GM12872 (cell line): ENCODE measurements around the gene MEI4.

ENCODE experiments used
- TF ChIP-seq, protein P1 (sequence below): IDR thresholded peaks from 3 replicates; pipeline ENCODE4 v1.5.1; 2011; ENCODE audit warnings: low read depth, mild to moderate bottlenecking, low read length, moderate library complexity; ENCODE audit not compliant: insufficient read depth

The MEI4 gene

DNA sequence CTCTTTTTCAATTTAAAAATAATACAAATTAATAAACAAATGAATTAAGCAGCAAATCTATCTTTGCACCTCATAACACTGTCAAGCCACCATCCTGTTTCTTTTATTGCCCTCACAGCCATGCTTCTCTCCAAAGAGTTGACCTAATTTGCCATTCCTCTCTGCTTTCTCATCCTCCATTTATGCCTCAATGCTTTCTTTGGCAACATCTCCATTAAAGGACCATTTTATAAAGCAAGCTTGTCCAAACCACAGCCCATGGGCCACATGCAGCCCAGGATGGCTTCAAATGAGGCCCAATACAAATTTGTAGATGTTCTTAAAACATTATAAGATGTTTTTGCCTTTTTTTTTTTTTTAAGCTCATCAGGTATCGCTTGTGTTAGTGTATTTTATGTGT is 26.4 kb upstream of the MEI4 start:
- TF ChIP-seq, protein P1, sequence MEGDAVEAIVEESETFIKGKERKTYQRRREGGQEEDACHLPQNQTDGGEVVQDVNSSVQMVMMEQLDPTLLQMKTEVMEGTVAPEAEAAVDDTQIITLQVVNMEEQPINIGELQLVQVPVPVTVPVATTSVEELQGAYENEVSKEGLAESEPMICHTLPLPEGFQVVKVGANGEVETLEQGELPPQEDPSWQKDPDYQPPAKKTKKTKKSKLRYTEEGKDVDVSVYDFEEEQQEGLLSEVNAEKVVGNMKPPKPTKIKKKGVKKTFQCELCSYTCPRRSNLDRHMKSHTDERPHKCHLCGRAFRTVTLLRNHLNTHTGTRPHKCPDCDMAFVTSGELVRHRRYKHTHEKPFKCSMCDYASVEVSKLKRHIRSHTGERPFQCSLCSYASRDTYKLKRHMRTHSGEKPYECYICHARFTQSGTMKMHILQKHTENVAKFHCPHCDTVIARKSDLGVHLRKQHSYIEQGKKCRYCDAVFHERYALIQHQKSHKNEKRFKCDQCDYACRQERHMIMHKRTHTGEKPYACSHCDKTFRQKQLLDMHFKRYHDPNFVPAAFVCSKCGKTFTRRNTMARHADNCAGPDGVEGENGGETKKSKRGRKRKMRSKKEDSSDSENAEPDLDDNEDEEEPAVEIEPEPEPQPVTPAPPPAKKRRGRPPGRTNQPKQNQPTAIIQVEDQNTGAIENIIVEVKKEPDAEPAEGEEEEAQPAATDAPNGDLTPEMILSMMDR: no peak

DNA sequence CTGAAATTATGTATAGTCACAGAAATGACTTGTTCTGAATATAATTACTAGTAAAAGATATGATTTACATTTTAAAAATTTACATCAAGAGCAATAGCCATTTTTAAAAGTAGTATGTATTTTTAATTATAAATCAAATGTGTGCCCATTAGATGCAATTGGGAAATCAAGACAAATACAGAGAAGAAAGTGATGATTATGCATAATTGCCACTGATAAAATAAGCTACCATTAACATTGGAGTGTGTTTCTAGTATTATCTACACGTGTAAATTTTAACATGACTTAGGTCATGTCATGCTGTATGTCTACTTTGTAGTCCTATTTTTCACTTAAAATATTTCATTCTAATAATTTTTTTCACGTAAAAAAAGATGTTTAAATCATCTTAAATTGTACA is 22.8 kb upstream of the MEI4 start:
- TF ChIP-seq, protein P1: no peak

DNA sequence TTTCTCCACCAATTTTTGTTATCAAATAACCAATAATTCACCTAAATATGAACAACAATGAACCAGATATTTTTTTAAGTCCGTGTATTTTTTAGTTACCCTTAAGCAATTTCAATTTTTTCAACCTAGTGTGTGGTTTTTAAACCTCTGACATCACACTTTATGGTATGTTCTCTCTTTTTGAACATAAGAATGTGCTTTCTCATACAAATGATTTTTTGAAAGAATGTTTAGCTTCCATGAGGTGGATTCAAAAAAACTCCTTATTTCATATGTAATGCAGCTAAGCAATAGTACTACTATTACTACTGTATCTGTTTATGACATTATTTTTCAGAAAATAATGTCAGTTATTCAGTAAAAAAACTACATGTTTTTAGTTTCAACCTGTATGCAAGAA is 19.4 kb upstream of the MEI4 start:
- TF ChIP-seq, protein P1: no peak

DNA sequence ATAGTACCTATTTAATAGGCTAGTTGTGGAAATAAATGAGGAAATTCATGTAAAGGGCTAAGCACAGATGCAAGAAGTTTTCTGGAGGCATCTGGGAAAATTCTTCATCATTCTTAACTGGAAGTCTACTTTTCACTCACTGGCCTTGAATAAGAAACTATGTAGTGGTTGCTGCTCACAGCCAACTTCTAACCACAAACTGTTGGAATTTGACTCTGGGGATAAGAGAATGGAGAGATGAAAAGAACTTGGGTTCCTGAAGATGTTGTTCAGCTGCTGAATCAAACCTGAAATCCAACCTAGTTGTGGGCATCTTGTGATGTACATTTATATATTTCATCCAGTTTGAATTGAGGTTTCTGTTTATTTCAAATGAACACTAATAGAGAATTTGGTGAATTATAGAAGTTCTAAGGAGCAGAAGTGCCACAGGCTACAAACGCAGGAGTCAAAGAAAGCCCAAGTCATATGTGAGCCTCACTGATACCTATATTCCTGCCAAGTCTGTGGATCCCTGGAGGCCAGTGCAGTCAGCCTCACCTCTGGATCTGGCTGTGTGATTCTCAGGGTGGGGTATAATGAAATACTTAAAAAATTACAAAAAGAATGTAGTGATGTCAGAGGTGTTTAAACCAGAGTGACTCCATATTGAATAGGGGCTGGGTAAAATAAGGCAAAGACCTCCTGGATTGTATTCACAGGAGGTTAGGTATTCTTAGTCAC is 18.7 kb upstream of the MEI4 start:
- TF ChIP-seq, protein P1: no peak

DNA sequence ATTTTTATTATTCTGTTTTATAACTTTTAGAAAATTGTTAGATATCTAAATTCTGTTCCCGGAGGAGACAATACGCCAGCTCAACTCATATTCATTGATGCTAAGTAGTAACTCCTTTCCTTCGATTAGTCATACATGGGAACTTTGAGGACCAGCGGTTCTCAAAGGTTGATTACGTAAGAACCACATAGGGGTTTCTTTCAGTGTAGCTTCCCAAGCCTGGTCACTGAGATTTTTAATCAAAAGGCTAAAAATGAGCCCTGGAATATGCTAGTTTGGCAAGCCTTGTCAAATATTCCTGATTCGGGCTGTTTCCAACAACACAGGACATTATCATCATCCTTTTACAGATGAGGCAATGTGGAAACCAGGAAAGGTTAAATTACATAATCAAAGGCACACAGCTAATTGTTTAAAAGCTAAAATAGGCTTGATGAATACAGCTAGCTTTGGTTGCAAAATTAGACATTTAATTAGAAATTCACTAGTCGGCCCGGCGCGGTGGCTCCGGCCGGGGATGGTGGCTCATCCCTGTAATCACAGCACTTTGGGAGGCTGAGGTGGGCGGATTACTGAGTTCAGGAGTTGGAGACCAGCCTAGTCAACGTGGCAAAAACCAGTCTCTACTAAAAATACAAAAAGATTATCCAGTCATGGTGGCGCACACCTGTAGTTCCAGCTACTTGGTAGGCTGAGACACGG is 14.6 kb upstream of the MEI4 start:
- TF ChIP-seq, protein P1: no peak

DNA sequence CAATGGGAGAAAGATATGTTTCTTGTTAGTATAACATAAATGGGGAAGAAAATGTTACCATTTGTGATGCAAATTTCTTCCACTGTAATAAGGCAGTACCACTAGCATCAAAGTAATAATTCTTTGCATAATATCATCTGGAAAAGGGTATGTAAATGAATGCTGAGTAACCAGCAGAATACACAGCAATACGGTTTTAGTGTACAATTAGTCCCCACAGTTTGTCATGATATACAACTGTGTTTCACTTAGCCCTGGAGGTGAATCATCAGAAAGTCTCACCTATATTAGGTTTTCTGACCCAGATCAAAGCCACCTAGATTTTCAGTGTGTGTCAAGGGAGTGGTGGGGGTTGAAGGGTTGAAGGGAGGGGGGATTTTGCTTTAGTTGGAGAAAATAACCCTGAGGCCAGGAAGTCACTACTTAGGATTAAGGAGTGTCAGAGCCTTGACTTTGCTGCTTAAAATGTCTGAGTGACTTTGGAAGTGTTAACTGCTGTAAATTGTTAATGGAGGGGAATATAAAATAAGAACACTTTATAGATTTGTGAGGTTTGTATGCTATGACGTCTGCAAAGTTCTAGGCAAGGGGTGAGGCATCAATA is 8.6 kb upstream of the MEI4 start:
- TF ChIP-seq, protein P1: no peak

DNA sequence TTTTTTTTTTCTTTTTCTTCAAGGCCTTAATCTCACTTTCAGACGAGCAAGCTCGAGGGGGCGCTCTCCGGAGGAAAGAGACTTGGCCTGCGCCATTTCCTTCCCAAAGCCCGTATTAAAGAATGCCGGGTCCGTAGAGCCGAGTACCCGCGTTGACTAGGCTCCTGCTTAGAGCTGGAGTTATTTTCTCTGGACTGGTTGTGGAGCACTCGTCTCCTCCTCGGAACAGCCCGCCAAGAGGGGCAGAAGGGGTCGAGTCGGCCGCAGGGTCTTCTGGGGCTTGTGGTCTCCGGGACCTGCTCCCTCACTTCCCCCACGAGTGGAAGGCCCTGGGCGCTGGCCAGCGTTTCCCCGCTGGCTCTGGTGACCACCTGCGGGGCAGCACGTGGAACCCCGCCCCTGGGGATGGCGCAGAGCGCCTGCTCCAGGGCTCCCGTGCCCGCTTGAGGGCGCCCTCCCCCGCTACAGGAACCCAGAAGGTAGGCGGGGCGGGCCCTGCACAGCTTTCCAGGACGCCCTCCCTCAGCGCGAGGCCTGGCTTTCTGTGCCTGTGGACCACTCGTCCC is 2.7 kb upstream of the MEI4 start:
- TF ChIP-seq, protein P1: no peak
